ENCODE data around the gene SART1.

SART1 gene

GRCh38 chr11:65961267-65962140, at the start of gene SART1:
Gene SART1, plus strand, starts transcription at chr11:65961734. Its CDS starts 47 bp downstream, at chr11:65961781.
- peak; percentile 91 for DNase-seq

- no peak for DNase-seq
Measured at GRCh38 chr11:65912845-65913244, 48.7 kb upstream of the SART1 start.

GRCh38 chr11:65915101-65915820, 46.3 kb upstream of the SART1 start:
- no peak for DNase-seq

- DNase-seq = no peak
Measured at GRCh38 chr11:65915821-65916251, 45.7 kb upstream of the SART1 start.

- no peak for DNase-seq
Measured at GRCh38 chr11:65916391-65916790, 45.1 kb upstream of the SART1 start.

GRCh38 chr11:65917077-65917433, 44.5 kb upstream of the SART1 start:
- DNase-seq = no peak

GRCh38 chr11:65917434-65918210, 43.9 kb upstream of the SART1 start:
- DNase-seq = no peak

GRCh38 chr11:65918211-65919140, 43.1 kb upstream of the SART1 start, which contains the start of gene C11orf68:
Gene C11orf68, minus strand, starts transcription at chr11:65919062. Its CDS starts 31 bp downstream, at chr11:65919031.
- DNase-seq = no peak

- DNase-seq = peak; percentile 91
Measured at GRCh38 chr11:65919141-65919572, 42.4 kb upstream of the SART1 start, which contains the start of gene DRAP1. Gene DRAP1, plus strand, starts transcription at chr11:65919426. Its CDS starts 76 bp downstream, at chr11:65919502.

GRCh38 chr11:65919573-65920371, 41.8 kb upstream of the SART1 start:
- DNase-seq = no peak

- DNase-seq = no peak
Measured at GRCh38 chr11:65920372-65920802, 41.1 kb upstream of the SART1 start.

GRCh38 chr11:65921033-65921555, 40.4 kb upstream of the SART1 start:
- DNase-seq = no peak

GRCh38 chr11:65921876-65922275, 39.7 kb upstream of the SART1 start:
- no peak for DNase-seq

- DNase-seq = no peak
Measured at GRCh38 chr11:65922565-65922964, 39.0 kb upstream of the SART1 start.

- DNase-seq = no peak
Measured at GRCh38 chr11:65925397-65925796, 36.1 kb upstream of the SART1 start.

GRCh38 chr11:65927904-65928397, 33.6 kb upstream of the SART1 start:
- no peak for DNase-seq

- no peak for DNase-seq
Measured at GRCh38 chr11:65928667-65929066, 32.9 kb upstream of the SART1 start.

- DNase-seq = no peak
Measured at GRCh38 chr11:65931773-65932557, 29.6 kb upstream of the SART1 start.

- DNase-seq = no peak
Measured at GRCh38 chr11:65932558-65932919, 29.0 kb upstream of the SART1 start.

- no peak for DNase-seq
Measured at GRCh38 chr11:65934014-65934413, 27.5 kb upstream of the SART1 start.

All from NCI-H1694 treated with DMSO at 0.1 percent for 48 hours (cell line).